Left renal cortex interstitium (tissue), 4 donors: ENCODE results near the gene IDI2. TPM values are rescaled to one million over a fixed set of nuclear protein-coding genes. Genes with fewer than 3 reads are reported as not detected.

ENCODE experiments used
- DNase-seq, 4 donors: peaks; one replicate each; pipeline ENCODE4 v3.0.0-alpha.2; 2013; ENCODE audit warnings: low read depth in 4 of 4, low spot score in 2 of 4, missing footprints in 1 of 4
- polyA plus RNA-seq, 4 donors: library from polyadenylated mRNA; unstranded; fragments of 120-200 nt; gene quantifications; one replicate each; pipeline ENCODE4 v1.2.1, GENCODE V29; 2013; ENCODE audit not compliant: insufficient read length in 4 of 4

IDI2 gene
- polyA plus RNA-seq, 4 donors = 0.25 TPM; not detected in 3

- no peak for DNase-seq
Measured at GRCh38 chr10:985361-985760, 40.3 kb downstream of the IDI2 start.

DNA sequence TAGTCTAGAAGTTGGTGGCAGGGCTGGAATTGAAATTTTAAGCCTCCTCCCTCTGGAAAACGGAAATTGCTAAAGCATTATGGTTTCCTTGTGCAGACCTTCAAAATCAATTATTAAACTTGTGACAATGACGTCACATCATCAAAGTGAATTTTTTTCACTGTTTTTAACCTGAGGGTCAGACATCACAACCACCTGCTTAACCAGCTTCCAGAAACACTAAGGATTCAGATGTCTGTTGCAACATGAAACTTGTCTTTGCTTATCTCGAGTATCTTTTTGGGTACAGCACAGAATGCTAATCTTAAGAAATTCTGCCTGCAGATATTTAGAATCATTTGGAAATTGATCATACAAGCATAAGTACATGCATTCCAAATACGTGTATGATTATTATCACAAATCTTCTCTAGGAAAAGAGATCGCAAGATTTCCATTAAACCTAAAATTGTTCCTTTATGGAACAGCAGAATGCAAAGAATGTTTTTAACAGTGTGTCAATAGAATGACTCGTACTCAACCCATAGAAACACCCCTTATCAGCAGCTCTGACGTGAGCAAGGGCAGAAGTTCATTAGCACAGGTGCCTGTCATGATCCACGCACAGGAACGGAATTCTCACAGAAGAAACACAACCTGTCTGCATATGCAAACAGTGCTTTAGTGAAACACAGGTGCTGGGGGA lies 41.5 kb downstream of the IDI2 start:
- no peak for DNase-seq

- DNase-seq = no peak
Measured at GRCh38 chr10:983401-983800, 42.3 kb downstream of the IDI2 start.

DNA sequence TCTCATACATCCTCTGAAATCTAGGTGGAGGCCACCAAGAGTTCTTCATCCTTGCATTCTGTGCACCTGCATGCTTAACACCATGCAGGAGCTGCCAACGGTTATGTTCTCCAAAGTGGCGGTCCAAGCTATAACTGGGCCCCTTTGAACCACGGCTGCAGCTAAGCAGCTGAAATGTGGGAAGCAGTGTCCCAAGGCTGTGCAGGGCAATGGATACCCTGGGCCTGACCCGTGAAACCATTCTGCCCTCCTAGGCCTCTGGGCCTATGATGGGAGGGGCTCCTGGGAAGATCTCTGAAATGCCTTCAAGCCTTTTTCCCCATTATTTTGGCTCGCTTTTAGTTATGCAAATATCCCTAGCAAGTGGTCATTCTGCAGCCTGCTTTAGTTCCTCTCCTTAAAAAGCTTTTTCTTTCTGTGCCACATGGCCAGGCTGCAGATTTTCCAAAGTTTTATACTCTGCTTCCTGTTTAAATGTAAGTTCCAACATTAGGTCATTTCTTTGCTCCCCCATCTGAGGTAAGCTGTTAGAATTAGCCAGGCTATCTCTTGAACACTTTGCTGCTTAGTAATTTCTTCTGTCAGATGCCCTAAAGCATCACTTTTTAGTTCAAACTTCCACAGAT lies 45.1 kb downstream of the IDI2 start:
- no peak for DNase-seq

- DNase-seq = no peak
Measured at GRCh38 chr10:978826-979421, 46.7 kb downstream of the IDI2 start.

DNA sequence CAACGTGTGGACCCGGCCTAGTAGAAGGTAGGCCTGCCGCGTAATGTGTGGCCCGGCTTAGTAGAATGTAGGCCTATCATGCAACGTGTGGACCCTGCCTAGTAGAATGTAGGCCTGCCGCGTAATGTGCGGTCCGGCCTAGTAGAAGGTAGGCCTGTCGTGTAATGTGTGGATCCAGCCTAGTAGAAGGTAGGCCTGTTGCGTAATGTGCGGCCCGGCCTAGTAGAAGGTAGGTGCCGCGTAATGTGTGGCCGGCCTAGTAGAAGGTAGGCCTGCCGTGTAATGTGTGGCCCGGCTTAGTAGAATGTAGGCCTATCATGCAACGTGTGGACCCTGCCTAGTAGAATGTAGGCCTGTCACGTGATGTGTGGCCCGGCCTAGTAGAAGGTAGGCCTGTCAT lies 49.3 kb downstream of the IDI2 start:
- no peak for DNase-seq

GRCh38 chr10:974785-975074 lies 50.9 kb downstream of the IDI2 start:
- no peak for DNase-seq

DNA sequence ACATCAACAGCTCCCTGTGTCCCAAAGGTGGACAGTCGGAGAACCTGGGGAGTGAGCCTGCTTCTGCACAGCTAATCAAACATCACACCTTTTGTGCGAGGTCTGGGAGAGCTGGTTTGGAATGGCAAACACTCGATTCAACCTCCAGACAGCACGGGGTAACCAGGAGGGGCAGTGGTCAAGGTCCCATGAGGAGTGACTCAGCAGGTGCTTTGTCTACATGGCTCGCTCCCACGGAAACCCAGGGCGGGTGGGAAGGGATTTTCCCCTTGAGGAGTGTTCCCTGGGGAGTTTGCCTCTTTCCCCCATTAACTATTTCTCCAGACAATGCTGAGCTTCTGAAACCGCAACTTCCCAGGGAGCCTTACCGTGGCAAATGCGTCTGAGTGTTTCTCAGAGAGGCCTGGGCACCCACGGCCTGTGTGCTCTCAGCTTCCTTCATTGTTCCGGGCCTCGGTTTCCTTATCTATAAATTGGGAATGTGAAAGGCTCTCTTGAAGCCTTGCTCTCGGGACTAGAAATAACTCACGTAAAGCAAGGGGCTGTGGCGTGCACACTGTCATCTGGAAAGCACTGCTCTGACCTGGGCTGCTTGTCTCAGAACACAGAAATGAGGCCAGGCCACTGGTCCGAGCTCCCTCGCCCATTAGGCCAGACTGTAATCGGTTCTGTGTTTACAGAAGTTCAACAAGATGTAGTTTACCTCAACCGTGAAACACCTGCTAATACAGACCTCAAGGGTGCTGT lies 51.4 kb downstream of the IDI2 start:
- no peak for DNase-seq

GRCh38 chr10:972763-973162 lies 52.9 kb downstream of the IDI2 start:
- DNase-seq = no peak

GRCh38 chr10:971613-972012 lies 54.0 kb downstream of the IDI2 start:
- DNase-seq = no peak

DNA sequence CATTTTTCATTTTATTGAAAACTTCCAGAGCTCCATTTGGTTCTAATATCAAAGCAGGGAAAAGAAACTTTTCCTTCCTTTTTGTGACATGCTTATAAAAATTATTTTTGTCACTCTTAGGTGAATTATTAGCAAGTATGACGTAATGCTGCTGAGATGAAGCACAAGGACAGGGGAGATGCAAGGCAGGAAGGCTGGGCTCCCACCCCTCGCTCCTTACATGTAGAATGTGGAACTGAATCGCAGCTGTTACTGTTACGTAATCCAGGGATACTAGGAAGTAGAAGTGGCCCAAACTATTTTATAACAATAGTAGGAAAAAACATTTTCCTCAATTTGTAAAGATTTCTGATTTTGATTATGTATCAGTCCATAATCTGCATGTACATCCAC lies 54.5 kb downstream of the IDI2 start:
- DNase-seq = peak in 1 of 4 donors; percentile 6

DNA sequence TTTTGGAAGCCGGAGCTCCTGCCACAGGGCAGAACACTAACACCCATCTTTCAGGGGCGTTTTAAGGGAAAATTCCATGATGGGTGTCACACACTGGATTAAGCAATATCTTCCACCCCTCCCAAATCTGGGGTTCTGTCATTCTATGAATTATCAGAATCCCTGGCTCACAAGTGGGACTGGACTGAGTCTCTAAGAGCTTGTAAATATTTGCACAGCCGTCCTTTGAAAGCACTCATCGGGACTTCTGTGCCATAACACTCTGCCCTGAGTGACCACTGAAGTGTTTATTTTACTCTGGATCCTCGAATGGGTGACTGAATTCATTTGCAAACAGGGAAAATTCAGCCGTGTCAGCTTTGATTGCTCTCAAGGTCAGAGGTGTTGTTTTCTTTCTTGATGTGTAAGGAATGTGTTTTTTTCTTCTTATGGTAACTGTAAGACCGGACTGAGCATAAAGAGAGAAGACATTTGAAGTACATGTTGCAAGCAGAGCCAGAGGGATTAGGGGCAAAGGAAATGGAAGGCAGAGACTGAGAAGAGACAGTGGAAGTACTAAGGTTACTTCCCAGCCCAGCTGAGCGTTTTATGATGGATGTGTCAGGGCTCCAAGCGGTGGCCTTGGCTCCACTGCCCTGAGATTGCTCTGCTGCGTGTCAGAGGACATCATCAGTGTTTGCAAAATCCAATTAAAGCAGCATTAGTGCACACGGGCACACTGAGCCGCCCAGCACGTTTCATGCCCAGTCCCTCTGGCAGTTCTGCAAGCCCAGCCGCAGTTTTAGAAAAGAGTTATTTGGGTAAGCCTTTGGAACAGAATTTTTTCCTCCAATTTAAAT lies 55.1 kb downstream of the IDI2 start:
- peak in 1 of 4 donors; percentile 14 for DNase-seq

DNA sequence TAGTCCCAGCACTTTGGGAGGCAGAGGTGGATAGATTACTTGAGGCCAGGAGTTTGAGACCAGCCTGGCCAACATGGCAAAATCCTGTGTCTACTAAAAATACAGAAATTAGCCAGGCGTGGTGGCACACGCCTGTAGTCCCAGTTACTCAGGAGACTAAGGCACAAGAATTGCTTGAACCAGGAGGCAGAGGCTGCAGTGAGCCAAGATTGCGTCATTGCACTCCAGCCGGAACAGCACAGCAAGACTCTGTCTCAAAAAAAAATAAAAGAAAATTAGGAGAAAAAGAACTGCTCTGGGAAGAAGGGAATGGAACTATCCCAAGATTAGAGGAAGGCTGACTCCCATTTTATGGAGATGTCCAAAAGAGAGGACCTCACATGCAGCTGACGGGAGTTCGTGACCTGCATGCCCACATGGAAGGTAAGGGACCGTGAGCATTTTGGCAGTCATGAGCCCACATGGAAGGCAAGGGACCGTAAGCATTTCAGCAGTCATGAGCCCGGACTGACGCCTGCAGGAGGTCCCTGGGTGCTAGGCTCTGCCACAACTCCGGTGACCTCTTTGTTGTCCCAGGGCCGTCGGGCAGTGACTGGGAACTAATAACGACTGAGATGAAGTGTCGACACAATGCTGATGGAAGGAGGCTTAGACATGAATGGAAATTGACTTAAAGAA lies 56.0 kb downstream of the IDI2 start:
- DNase-seq = no peak

Other genes with a start within 250 kb of the IDI2 start
- gene LARP4B, start 94.2 kb downstream of the IDI2 start, polyA plus RNA-seq = 10 to 100 TPM; 36.8 to 57.4 (median 48.5) TPM
- gene GTPBP4, start 37.4 kb downstream of the IDI2 start, polyA plus RNA-seq = 10 to 100 TPM; 51.2 to 70.3 (median 62.7) TPM
- 10 to 100 TPM; 64.4 to 72.0 (median 71.2) TPM for gene IDI1, start 23.3 kb upstream of the IDI2 start, polyA plus RNA-seq
- 10 to 100 TPM; 14.5 to 20.4 (median 17.9) TPM for gene WDR37, start 30.5 kb upstream of the IDI2 start, polyA plus RNA-seq